ENCODE data around the gene FAM107B. TPM values are rescaled to one million over a fixed set of nuclear protein-coding genes. Genes with fewer than 3 reads are reported as not detected.

Gene FAM107B
- total and polyA plus RNA-seq, 11 donors = 1.9 to 27.6 (median 4.9) TPM

DNA sequence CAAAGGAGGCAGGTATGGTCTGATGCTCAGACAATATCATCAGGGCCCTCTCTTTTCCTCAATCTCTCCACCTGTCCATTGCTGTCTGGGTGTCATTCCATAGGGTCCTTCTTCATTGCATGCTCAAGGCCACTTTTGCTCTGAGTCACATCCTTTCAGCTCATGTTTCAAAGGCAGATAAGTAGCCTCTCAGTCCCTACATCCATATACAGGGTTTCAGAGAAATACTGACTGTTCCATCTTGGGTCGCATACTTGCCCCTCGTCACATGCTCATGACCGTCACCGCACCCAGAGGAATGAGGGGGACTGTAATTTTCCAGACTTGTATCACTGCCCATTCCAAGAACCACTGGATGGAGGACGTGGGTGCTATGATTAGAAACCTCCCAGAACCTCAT is 93.4 kb downstream of the FAM107B start:
- Histone ChIP-seq H3K4me1 (no peaks in the 10 kb centered on the region), H3K36me3 (no peaks in the 10 kb centered on the region), H3K4me3 (no peak overlapping the region), H3K27me3 (peaks cover 0 to 3% (median 0%) of the 10 kb centered on the region in 9 donors), H3K27ac (no peak overlapping the region), H3K9me3 (no peaks in the 10 kb centered on the region)
- DNase-seq (no peak), ATAC-seq (no peak)
- TF ChIP-seq CTCF (IDR thresholded peaks at IDR 0.05) (no peak), POLR2A (IDR thresholded peaks at IDR 0.05) (no peak)
- intact Hi-C loops (cut with DNase I) = no loop called here
- WGBS, 4 donors = 81 to 90% (median 87%) methylated on average over 5 of the region's 5 CpGs

GRCh38 chr10:14678637-14679036 is 96.1 kb downstream of the FAM107B start:
- Histone ChIP-seq H3K27ac (no peak overlapping the region), H3K4me1 (peaks cover 0 to 7% (median 0%) of the 10 kb centered on the region in 12 donors), H3K4me3 (no peak overlapping the region), H3K9me3 (no peaks in the 10 kb centered on the region), H3K27me3 (peaks cover 0 to 3% (median 0%) of the 10 kb centered on the region in 9 donors), H3K36me3 (no peaks in the 10 kb centered on the region)
- DNase-seq = no peak
- ATAC-seq = no peak
- intact Hi-C loops (cut with DNase I) = no loop called here
- TF ChIP-seq POLR2A (IDR thresholded peaks at IDR 0.05) (no peak), CTCF (IDR thresholded peaks at IDR 0.05) (no peak)
- 91 to 95% (median 93%) methylated on average over 3 of the region's 3 CpGs for WGBS, 4 donors

DNA sequence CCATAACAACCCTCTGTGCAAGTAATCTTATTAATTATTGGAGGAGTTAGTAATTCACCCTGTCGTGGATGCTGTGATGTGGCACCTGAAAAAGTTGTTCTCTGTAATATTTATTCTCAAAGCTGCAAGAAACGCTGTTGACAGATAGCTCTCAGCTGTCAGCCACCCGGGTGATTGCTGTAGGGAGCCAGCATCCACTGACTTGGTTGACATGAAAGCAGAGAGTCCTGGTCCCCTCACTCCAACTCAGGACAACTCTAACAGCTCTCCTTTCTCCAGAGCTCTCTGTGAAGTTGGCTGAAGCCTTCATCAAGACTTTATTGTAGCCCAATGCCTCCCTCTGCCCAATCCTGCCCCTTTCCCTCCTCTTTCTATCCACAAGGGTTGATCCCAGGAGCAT is 98.0 kb downstream of the FAM107B start:
- H3K9me3 ChIP-seq = no peaks in the 10 kb centered on the region
- no peak for TF ChIP-seq CTCF (IDR thresholded peaks at IDR 0.05)
- no peak for TF ChIP-seq POLR2A (IDR thresholded peaks at IDR 0.05)
- no peak overlapping the region for H3K4me3 ChIP-seq
- DNase-seq (no peak), ATAC-seq (no peak)
- peaks cover 0 to 14% (median 0%) of the 10 kb centered on the region in 12 donors for H3K4me1 ChIP-seq
- H3K36me3 ChIP-seq = no peaks in the 10 kb centered on the region
- WGBS, 4 donors = 39 to 51% (median 44%) methylated on average over 3 of the region's 3 CpGs
- intact Hi-C loops (cut with DNase I) = no loop called here
- peaks cover 0 to 3% (median 0%) of the 10 kb centered on the region in 9 donors for H3K27me3 ChIP-seq
- no peak overlapping the region for H3K27ac ChIP-seq

DNA sequence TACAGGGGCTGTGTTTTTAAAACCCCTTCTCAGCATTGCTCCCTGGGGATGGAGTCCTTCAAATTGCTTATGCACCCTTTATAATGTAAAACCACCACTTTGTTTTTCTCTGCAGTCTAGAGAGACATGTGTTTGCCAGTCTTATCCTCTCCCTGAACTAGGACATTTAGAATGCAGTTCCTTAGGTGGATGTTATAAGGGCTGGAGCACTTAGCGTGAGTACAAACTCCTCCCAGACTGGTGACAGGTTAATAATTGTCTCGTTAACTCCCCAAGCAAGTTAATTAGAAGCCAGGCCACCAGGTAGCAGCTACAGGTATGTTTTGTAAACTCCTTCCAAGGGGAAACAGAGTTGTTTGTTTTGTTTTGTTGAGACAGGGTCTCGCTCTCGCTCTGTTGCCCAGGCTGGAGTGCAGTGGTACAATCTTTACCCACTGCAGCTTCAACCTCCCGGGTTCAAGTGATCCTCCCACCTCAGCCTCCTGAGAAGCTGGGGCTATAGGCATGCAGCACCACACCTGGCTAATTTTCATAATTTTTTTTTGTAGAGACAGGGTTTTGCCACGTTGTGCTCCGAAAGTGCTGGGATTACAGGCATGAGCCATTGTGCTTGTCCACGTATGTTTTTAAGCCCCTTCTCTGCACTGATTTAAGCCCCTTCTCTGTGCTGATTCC is 100.2 kb downstream of the FAM107B start:
- intact Hi-C loops (cut with DNase I) = no loop called here
- WGBS, 4 donors = 87 to 92% (median 89%) methylated on average over 8 of the region's 8 CpGs
- H3K9me3 ChIP-seq = no peaks in the 10 kb centered on the region
- H3K27me3 ChIP-seq = peaks cover 0 to 3% (median 0%) of the 10 kb centered on the region in 9 donors
- no peak overlapping the region for H3K4me3 ChIP-seq
- no peak for TF ChIP-seq CTCF (IDR thresholded peaks at IDR 0.05)
- no peak for TF ChIP-seq POLR2A (IDR thresholded peaks at IDR 0.05)
- no peak for DNase-seq
- H3K36me3 ChIP-seq = no peaks in the 10 kb centered on the region
- ATAC-seq = no peak
- H3K4me1 ChIP-seq = peaks cover 0 to 21% (median 0%) of the 10 kb centered on the region in 12 donors
- no peak overlapping the region for H3K27ac ChIP-seq

Data from heart left ventricle (tissue), 16 donors.